GM18526 (cell line): Measurements from ENCODE around the gene PALB2.

Experiments used
- POLR2A ChIP-seq: IDR thresholded peaks from 3 replicates; pipeline ENCODE4 v1.6.1; 2011; ENCODE audit not compliant: insufficient read length; ENCODE audit errors: extremely low read depth

PALB2 gene

DNA sequence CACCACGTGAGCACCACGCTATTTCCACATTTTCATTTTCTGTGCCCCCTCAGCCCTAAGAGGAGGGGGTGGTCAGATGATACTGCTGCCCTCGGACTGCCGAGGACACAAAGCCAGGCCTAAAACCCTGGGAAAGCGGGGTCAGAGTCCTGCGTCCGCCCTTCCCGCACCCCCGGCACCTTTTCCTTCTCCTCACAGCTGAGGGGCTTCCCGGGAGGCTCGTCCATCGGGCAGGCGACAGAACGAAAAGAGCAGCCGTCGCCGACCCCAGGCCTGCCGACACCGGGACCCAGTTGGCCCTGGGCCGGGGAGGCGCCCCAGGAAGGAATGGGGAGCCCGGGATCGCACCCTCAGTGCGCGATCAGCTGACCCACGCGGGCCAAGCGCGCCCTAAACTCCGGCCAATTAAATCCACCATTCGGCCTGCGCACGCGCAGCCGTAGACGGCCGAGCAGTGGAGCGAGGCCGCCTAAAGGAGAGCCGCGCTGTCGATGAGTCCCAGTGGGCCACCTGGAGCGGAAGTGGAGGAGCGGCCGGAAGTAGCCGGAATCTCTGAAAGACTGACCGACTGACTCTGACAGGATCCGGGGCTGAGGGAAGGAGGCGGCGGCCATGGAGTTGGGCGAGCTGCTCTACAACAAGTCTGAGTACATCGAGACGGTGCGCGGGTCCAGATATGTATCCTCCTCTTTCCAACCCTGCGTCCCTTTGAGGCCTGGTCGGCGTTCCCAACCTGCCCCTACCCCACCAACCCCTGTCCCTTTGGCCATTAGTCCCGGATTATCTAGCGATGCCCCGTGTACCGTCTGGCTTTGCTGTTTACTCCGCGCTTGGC lies at the start of gene PALB2, which contains the start of gene DCTN5:
PALB2 (minus strand) TSS at position 380 of the 835 bp plus-strand sequence; CDS start at position 227, 153 bp downstream.
DCTN5 (plus strand) TSS at position 536 of the 835 bp plus-strand sequence; CDS start at position 613, 77 bp downstream.
- peak; percentile 81 for TF ChIP-seq POLR2A

DNA sequence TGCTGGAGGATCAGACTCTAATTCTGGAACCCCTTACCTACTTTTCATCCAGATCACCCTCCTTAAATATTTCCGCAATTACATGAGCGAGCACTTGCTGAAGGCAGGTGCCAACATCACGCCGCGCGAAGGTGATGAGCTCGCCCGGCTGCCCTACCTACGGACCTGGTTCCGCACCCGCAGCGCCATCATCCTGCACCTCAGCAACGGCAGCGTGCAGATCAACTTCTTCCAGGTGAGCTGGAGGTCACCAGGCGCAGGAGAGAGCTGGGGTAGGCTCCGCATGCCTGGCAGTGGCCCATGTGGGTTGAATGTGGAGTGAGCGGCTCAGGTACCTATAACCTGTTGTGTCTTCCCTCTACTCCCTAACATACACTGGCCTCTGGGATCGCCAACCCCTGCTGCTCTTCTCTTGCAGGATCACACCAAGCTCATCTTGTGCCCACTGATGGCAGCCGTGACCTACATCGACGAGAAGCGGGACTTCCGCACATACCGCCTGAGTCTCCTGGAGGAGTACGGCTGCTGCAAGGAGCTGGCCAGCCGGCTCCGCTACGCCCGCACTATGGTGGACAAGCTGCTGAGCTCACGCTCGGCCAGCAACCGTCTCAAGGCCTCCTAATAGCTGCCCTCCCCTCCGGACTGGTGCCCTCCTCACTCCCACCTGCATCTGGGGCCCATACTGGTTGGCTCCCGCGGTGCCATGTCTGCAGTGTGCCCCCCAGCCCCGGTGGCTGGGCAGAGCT lies 48.5 kb upstream of the PALB2 start:
- no peak for TF ChIP-seq POLR2A

DNA sequence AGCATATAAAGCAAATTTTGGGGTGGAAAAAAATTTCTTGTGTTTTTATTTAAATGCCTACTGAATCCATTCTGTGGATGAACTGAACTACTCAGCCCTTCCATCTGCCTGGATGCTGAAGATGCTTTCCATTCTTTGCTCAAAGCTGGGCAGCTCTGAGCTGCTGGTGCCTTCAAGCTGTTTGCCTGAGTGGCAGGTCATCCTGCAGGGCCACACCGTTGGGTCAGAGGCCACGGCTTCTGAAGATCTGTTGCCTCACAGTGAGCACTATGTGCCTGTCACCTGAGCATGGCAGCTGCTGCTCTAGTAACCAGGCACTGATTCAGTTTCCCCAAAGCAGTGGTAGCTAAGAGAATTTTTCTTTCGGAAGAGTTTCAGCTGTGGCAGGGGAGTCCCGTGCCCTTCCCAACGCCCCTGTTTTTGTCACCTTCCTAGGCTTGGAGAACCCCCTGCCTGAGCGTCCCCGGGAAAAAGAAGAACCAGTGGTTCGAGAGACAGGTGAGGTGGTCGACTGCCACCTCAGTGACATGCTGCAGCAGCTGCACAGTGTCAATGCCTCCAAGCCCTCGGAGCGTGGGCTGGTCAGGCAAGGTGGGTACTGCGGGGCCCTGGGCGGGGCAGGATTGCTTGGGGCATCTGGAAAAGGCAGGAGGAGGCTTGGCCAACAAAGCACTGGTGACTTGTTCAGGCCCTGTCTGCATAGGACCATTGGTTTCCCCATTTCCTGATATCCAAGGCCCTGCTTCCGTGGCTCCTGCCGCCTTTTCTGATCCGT lies 46.1 kb upstream of the PALB2 start:
- TF ChIP-seq POLR2A = no peak

DNA sequence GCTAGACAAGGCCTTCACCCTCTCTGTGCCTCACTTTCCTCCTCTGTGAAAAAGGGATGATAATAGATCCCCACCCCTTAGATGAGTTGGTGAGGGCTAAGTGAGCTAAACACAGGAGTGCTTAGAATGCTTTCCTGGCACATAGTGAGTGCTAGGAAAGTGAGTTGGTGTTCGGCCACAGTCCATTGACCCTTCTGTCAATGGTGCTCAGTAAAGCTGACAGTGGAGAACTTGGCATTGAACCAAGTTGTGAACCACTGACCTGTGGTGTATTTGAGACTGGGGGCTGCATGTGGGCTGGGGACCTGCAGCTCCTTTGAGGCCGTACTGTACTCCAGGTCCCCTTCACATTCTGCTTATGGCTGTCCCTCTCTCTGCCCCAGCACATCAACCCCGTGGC lies 42.4 kb upstream of the PALB2 start:
- no peak for TF ChIP-seq POLR2A

DNA sequence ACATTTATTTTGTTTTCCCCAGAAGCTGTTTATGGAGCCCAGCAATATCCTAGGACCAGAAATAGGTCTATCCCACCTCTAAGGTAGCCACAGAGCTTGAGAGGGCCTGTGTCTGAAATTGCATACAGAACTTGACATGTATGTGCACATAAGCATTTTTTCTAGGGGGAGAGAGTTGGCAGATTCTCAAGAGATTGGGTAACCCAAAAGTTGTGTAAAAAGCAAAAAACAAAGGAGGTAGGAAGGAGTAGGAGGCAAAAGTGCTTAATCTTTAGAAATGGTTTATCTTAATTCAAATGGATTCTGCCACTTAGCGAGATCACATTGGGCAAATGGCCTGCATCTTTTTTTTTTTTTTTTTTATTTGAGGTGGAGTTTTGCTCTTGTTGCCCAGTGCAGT lies 41.1 kb upstream of the PALB2 start:
- no peak for TF ChIP-seq POLR2A

DNA sequence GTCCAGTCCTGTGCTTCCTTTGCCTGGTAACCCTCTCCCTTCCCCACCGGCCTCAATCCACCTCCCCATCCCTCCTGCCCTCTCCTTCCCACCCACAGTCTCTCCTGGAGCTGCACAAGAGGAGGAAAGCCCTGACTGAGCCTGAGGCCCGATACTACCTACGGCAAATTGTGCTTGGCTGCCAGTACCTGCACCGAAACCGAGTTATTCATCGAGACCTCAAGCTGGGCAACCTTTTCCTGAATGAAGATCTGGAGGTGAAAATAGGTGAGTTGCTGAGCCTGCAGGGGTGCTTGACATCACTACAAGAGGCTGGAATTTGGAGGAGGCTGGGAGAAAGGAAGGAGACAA lies 38.9 kb upstream of the PALB2 start:
- TF ChIP-seq POLR2A = no peak

DNA sequence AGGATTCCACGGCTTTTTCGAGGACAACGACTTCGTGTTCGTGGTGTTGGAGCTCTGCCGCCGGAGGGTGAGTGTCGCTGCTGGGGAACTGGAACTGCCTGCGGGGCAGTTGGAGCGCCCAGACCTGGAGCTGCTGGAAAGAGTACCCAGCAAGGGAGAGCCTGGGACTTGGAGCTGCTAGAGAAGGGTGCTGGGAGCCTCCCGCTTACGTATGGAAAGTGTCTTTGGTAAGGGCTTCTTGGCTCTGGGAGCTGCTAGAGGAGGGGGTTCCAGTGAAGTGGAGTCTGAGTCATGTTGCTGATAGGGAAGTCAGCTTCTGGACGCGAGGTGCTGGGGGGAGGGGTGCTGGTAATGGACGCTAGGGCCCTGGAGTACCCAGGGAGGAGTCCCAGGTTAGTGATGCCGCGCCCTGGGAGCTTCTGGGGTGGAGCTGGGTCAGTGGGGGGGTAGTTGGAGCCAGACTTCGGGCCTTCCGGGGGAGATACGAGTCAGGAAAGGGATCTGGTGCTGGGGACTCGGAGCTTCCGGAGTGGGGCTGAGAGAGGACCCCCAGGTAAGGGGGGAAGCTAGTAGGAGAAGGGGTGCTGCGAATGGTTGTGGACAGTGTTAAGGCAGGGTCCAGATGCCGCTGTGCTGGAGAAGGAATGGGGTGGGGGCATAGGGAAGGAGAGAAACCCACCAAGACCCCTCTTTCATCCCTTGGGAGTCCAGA lies 38.3 kb upstream of the PALB2 start:
- no peak for TF ChIP-seq POLR2A

DNA sequence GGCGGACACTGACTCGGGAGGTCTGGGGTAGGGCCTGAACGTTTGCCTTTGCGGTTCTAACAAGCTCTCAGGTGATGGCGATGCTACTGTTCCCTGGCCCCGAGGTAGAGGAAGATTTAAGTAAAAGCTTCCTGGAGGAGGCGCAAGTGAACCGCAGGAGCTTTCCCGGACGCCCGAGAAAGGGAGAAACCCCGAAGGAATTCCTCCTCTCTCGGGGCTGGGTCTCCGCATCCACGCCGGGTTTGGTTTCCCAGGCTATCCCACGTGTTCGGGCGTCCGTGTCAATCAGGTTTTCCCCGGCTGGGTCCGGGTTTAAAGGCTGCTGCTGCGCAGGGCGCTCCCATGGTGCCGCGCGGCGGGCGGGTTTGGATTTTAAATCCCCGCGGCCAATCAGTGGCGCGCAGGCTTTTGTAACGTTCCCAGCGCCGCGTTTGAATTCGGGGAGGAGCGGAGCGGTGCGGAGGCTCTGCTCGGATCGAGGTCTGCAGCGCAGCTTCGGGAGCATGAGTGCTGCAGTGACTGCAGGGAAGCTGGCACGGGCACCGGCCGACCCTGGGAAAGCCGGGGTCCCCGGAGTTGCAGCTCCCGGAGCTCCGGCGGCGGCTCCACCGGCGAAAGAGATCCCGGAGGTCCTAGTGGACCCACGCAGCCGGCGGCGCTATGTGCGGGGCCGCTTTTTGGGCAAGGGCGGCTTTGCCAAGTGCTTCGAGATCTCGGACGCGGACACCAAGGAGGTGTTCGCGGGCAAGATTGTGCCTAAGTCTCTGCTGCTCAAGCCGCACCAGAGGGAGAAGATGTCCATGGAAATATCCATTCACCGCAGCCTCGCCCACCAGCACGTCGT lies 37.5 kb upstream of the PALB2 start, which contains the start of gene PLK1:
PLK1 (plus strand) TSS at position 460 of the 844 bp plus-strand sequence; CDS start at position 504, 44 bp downstream.
- peak; percentile 56 for TF ChIP-seq POLR2A

DNA sequence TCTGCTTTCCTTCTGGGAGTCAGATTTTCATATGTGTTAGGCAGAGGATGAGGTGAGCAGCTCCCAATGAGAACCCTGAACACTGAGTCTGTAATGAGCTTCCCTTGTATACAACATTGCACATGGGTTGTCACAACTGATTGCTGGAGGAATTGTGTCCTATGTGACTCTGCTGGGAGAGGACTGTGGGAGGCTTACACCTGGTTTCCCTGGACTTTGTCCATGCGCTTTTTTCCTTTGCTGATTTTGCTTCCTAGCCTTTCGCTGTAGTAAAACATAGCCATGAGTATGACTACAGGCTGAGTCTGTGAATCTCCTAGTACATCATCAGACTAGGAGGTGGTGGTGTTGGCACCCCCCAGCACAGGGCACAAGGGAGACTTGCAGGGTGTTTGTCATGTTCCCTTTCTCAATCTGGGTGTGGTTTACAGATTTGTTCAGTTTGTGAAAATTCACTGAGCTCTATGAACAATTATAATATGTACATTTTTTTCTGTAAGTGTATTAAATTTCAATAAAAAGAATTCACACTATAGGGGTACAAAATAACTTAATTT lies 35.9 kb upstream of the PALB2 start:
- TF ChIP-seq POLR2A = no peak

DNA sequence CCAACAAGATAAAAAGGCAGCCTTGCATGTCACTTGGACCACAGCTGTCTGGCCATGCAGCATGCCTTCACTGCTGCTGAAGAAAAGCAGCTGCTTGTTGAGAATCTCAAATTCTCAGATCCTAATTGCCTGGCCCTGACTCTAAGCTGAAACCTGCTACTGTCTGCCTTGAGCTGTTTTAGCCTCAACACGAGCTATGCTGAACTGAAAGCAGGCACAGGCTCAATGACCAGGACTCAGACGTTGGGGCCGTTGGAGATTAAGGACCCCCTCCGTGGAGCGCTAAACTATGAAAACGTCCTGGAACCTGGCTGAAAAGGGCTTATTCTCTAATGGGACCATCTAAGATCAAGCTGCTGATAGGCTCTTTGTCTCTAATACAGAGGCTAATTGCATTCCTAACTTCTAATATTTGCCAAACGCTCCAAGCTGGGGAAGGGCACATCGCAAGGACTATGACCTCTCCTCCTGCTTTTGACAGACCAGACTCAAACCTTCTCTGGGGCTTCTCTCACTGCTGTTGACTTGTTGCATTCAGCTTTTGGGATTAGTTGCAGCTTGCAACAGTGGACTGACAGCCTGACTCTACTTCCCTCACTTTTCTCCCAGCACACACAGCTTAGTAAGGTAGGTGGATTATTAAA lies 33.0 kb upstream of the PALB2 start:
- no peak for TF ChIP-seq POLR2A

DNA sequence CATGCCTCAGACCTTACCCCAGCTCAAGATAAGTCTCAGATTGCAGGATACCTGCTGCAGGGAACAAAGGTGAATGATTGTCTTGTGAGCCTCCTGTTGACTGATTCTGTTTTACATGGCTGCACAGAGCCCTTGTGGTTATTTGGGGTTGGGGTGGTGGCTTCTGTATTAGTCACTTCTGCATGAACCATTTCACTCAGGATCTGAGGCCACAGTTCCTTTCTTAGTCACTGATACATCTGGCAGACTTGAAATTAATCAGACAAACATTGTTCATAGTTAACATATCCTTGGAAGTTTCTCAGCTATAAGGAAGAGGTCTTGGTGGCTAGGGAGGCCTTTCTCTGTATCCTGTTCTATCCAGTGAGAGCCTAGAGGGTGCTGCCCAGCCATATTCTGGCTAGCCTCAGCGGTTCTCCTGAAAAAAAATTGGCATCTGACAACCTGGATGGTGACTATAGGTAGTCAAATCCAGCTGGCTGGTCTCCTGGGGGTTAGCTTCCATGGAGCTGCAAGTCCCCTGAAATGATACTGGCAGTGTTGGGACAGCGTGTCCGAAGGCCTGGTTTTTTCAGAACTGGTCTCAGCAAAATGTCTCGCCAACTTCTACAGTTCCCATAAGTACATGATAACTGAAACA lies 29.1 kb upstream of the PALB2 start:
- no peak for TF ChIP-seq POLR2A

DNA sequence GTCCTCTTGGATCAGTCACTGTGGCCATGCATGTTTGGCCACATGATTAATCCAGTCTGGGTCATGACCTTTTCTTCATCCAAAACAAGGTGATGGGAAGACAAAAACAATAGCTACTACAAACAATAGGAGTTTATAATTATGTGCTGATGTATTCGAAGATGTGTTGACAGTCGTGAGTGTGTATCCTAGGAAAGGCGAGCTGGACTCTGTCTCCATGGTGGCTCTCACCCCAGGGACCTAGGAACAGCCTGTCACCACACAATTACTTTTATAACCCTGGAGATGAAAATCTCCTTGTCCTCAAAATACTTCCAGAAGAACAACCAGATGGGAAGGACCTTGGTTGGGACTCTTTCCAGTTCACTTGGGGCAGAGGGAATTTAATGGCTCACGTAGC lies 27.8 kb upstream of the PALB2 start:
- TF ChIP-seq POLR2A = no peak

DNA sequence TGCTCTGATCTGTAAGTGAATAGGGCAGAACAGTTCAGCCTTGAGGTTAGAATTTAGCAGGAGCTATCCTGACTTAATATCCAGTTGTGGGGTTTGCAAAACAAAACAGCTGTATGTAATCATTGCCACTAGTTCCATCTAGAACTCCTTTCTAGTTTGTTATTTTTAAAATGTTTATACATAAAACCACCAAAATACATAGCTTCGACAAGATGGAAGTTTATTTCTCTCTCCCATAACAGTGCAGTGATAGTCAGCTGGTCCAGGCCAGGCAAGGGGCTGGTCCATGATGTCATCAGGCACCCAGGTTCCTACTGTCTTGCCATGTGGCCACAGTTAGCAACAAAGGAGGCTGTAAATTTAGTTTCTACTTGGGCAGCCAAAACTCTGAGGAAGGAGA lies 27.1 kb upstream of the PALB2 start:
- TF ChIP-seq POLR2A = no peak
